GM21367 (cell line): Measurements from ENCODE around the gene CADM2.

Experiments used
- ATAC-seq: cut with Tn5 transposase; IDR thresholded peaks from one replicate; pipeline ENCODE4 v1.9.1; 2021; ENCODE audit not compliant: unreplicated experiment

The CADM2 gene

DNA sequence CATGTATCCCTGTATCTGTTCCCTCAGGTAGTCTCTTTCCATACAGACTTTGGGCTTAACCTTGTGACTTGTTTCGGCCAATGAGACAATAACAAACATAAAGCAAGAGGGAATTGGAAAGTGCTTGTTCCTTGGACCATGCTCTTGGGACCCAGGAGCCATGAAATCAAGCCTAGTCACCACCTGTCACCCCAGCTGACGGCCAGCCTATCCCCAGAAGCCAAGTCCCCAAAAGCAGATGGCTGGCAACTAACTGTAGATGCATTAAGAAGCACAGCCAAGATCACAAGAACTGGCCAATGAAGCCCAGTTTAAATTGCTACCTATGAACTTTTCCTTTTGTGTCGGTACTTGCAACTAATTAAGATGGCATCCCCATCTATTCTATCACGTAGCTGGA, 822.0 kb downstream of the CADM2 start:
- no peak for ATAC-seq

DNA sequence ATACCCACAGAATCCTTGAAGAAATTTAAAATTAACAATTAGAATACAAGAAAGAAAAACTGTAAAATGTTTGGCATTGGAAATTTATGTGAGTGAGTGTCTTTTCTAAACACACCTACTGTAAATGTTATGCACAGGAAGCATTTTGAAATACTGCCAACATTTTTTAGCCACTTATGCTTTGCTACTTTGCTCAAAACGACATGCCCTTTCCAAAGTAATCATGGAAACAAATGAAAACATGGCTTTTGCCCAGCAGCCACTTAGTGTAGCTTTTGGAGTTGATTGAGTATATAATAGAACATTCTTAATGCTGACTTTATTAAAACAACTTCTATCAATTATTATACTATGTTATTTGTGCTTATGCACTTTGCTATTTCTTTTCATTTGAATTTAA, 823.0 kb downstream of the CADM2 start:
- no peak for ATAC-seq

DNA sequence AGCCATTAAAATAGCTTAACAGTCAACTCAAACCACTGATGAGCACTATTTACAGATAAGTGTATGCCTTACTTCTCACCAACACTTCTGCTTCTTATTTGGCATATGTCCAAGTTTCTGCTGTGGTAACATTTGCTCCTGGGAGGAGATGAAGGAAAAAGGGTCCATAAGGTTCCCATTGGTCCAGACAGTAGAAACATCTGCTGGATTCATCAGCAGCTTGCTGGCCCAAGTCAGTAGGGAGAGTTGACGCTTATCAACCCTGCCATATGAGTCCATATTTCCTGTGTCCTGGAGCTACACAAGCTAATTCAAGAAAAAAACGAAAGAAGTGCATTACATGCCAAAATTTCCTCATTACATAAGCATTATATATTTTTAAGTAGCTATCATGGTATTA, 824.5 kb downstream of the CADM2 start:
- no peak for ATAC-seq

DNA sequence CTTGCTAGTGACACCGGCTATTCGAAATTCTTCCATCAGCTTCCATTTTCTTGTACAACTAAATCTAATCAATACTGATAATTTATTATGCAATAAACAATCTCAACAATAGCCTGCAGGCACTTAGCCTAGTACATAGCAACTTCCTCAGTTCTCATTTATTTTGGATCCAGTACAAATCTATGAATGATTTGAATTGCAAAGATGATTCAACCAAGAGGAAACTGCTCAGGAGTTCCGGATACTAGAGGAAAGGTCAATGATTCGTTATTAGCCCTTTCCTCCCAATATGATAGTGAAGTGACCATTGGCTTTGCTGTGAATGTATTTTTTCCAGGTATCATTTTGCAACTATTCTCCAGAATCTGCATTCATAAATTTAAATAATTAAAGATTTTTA, 827.0 kb downstream of the CADM2 start:
- no peak for ATAC-seq

DNA sequence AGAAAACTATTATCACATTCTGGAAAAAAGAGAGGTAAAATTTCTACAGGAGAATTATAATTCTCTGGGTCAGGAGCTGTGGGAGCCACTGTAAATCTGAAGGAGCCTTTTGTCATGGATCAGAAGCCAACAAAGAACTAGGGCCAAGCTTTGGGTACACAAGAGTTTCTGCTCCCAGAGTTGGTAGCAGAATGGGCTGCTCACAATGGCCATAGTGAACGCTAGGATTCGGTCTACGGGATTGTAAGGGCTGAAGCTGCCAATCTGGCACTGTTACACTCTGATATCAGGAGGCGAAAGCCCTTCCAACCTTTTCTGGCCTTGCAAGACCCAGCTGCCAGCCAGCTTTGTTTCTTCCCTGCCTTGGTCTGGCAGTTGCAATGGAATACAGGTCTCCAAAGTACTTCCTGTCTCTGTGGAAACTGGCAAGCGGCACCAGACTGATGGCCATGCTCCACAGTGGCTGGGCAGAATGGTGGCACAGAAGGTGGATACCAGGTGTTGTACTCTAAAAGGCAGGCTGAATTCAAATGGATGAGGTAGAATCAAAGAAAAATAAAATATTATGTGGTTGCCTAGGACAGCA, 831.7 kb downstream of the CADM2 start:
- no peak for ATAC-seq

DNA sequence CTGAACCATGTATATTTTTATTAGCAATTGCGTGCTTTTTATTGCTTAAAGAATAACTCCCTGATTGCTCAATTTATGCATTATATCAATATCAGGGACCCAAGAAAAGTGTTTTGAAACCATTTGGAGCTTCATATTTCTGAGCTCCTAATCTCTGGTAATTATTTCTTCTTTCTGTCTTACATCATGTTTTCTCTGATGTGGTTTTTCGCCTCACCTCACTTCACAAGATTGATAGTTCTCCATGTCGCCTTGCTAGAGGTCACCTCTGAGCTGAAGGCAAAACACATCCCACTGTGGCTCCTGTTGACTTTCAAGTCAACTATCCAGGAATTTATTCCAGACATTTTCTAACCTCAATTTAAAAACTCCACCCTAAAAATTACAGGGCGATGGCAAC, 837.4 kb downstream of the CADM2 start:
- ATAC-seq: no peak

DNA sequence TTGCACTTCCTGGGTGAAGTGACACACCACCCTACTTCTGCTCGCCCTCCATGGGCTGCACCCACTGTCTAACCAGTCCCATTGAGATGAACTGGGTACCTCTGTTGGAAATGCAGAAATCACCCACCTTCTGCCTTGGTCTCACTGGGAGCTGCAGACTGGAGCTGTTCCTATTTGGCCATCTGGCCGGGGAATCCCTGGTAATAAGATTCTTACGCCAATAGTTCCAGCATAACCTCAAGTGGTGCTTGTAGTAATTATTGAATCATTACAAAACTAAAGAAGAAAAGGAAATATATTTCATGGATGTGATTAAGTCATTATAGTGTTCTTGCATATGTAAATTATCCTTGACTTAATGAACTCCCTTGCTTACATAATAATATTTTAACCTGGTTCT, 841.9 kb downstream of the CADM2 start:
- no peak for ATAC-seq

DNA sequence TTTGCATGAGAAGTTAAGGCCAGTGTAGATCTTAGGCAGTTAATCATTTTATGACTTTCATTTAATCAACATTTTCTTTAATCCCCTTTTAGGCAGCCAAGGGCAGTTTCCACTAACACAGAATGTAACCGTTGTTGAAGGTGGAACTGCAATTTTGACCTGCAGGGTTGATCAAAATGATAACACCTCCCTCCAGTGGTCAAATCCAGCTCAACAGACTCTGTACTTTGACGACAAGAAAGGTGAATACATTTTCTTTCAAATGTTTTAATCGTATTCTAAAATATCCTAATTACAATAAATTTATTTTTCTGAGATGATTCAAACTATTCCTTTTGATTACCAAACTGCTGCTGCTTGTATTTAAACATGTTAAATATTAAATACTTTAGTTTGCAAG, 843.2 kb downstream of the CADM2 start:
- ATAC-seq: no peak

DNA sequence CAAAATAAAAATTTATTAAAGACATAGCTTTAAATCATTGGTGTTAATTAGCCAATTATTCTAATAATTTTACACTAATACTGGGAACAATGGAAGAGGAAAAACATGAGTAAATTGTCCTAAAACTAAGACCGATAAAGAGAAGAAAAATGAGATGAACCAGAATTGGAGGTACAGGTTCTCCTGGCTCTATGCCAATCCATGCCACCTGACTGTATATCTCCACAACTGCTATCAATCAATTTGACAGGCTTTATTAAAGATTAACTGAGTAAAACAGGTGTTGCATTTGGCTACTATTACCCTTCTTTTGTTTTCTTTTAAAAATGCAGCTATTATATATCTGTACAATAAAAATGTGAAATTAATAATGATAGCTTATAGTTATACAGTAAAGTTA, 850.0 kb downstream of the CADM2 start:
- no peak for ATAC-seq

DNA sequence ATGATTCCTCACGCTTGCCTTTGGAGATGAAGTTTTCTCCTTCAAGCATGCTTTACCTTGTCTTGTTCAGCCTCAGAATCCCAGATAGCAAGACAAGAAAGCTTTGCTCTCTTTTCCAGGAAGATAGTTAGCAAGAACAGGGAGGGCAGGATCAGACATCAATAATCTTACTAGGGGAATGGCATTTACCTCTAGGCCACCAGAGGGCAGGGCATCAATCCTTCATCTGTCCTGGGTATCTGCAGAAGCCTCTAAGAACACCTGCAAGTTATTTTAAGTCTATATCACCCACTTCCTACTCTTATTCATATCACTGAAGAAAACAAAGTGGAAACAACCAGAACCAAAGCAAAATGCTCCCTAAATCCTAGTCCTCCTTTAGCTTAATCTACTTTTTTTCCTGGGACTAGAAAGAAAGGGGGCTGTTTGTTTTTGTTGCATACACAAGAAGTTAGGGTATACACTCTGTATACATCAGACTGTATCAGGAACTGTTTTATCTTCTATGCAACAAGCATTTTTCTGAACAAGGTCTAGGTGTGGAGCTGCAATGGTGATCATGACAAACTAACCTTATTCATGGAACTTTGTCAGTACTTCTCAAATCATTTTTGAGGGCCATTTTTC, 862.5 kb downstream of the CADM2 start:
- peak; percentile 60 for ATAC-seq

DNA sequence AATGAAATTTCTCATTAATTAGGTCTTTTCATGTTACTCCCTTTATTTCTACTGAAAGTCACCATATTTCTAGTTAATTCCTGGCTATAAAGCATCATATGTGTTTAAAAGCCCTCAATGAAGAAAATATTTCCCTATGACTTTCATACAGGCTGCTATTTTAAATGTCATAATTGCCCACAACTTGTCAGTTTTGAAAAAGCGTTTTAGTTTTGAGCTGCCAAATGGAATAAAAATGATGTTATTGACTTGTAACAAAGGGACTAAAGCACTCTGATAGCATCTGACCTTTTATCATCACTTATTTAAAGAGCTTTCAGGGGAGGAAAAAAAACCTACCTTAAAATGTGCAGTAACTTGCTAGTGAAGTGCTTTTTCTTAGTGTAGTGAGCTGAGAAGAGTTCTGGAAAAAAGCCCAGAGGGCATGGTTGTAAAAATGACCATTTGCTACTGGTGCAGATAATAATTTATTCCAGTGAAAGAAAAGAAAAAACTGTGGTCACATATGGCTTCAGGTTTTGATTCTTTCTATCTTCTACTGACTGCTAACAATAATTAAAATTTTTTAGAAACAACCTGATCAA, 877.2 kb downstream of the CADM2 start:
- ATAC-seq: no peak

DNA sequence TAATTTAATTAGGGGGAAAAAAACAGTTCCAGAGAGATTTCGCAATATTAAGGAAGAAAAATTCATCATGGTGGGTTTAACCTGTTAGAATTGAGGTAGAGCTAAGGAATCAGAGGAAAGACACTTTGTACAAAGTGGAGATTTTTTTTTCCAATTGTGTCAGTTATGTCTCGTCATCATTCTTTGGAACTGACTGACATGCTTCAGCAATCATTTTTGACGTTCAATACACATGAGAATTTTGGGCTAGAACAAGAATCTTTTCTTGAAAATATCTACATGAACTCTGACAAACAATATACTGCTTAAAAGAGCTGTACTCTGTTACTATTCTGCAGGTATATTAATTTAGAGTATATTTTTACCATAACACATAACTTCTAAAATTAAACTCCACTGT, 878.6 kb downstream of the CADM2 start:
- ATAC-seq: no peak

DNA sequence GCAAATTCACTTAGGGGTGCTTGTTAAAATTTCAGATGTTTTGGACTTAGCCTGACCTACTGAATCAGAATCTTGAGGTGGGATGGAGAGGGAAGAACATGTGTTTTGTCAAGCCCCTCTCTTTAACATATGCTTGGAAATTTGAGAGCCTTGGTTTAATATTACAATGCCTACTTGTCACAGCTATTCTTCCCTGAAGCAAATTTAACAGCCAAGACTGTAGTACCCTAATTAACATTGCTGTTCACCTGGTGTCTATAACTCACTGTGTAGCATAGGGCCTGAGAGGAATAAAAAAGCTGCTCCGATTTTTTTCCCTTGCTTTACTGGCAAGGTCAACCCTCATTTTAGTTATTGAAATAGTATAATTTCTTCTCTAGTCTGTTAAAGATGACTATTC, 880.1 kb downstream of the CADM2 start:
- no peak for ATAC-seq

DNA sequence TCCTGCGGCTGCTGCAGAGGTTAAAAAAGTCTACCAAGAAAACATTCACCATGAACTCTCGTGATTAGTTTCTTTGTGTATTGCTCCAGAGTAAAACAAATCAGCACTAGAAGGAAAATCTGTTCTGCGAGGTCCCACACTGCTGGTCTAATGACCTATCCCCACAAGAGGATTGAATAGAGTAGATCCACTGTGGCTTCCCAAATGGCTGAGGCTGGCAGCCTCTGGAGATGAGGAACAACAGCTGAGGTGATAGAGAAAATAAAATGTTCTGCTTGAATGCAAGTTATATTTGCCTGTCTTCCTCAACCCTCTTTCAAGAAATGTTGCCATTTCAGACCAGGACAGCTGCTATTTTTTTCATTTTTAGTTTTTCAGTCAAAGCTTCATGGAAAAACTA, 883.3 kb downstream of the CADM2 start:
- no peak for ATAC-seq

DNA sequence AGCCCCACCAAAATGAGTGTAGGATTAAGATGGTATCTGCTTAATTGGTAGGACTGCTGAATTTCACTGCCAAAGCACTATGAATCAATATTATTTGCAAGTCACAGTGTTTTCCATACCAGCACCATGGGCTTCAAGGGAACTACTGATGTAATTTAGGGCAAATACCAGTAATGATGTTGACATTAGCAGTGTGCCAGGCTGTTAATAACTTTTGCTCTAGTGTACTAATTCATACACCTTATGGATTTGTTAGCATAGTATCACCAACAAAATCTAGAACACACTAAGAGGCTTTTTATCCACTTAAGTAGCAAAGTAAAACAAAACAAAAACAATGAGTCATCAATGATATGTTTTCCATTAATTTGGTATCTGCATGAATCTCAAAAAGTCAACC, 888.2 kb downstream of the CADM2 start:
- ATAC-seq: no peak

DNA sequence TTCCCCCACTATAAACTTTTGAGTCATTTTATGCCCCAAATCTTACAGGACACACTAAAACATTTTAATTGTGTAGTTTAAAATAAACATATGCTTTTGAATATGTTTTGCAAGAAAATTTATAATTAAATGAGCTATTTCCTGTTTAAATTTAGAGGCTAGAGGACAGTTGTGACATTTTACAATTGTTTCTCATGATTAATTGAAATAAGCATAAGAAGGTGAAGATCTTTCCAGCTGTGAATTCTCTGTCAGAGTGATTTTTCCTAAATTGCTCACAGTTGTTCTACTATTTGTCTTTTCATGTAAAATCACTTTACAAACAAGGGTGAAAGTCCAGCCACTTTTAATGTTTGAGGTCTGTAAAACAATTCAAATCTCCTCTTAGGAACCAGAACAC, 892.3 kb downstream of the CADM2 start:
- ATAC-seq: no peak

DNA sequence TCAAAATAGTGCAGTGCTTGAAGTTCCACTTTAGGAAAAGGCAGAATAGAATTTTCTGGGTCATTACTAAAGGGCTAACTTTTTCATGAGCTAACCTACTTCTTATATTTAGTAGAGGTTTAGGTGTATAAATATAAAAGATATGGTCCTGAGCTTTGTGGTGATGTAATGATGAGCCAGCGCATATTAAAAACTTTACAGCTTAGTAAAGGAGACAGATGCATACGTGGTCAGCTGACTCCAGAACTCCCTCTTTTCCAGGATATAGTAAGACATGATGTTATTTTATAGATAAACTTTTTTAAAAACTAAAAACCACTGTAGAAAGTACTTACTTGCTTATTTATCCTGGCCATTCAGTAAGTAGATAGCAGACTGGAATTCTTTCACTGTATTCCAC, 895.0 kb downstream of the CADM2 start:
- ATAC-seq: no peak

DNA sequence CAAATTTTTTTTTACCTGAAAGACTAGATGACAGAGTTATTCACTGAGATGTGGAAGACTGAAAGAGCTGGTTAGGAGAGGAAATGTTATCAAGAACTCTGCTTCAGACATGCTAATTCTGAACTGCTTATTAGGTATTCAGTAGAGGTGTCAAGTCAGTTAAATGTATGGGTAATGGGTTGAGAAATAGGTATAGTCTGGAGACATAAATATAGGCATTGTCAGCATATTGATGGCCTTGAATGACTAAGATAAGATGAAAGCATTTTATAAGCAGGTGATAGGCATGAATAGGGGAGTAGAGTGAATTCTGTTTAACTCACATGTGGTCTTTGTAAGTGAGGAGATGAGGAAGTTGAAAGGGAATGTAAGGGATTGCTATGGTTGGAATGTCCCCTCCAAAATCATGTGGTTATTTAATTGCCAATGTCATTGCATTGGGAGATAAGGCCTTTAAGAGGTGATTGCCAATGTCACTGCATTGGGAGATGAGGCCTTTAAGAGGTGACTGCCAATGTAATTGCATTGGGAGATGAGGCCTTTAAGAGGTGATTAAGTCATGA, 904.2 kb downstream of the CADM2 start:
- ATAC-seq: no peak

DNA sequence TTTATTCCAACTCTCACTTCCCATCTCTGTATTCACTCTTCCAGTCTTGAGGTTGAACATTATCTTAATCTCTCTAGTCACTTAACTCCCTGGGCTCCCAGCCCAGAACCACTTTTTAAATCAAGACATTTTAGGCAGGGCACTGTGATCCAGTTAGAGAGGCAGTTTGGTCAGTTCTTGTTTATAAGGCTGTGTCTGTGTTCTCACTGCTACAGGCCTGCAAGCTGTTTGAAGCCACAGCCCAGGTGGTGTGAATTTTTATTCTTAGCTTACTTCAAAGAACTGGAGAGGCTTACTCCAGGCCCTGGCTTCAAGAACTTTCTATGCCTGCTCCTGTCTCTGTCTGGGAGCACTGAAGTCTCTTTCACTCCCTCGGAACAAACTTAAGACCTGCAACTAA, 906.1 kb downstream of the CADM2 start:
- ATAC-seq: no peak

DNA sequence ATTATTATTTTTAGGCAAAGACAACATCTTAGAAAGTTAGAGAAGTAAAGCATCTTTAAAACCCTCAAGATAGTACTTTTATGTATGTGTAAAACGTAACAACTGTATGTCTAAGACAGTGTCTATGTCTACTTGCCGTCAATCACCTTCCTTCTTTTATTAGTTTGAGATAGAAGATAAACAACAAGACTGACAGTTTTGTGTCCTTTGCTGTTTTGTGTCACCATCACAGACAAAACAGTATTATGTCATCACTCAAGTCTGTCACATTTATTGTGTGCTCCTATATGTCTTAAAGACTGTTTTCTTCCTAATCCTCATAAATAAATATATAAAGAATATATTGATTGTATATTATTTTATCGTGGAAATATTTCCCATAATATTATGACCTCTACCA, 908.3 kb downstream of the CADM2 start:
- ATAC-seq: no peak

DNA sequence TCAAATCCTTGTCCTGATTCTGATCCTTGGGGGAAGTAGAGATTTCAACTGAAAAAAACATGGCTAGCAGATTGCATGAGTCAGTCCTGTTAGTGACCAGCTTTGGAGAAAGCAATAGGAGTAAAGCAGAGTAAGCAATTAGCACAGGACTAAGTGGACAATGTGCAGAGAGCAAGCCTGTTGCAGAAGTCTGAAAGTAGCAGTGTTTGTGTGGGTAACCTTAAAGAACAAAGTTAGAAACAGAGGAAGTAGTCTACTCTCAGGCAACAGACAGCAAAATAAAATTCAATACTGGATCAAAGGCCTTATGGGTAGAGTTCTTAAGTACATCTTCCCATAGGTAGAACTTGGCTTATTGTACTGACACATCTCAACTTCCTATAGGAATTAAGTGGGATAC, 916.8 kb downstream of the CADM2 start:
- no peak for ATAC-seq

DNA sequence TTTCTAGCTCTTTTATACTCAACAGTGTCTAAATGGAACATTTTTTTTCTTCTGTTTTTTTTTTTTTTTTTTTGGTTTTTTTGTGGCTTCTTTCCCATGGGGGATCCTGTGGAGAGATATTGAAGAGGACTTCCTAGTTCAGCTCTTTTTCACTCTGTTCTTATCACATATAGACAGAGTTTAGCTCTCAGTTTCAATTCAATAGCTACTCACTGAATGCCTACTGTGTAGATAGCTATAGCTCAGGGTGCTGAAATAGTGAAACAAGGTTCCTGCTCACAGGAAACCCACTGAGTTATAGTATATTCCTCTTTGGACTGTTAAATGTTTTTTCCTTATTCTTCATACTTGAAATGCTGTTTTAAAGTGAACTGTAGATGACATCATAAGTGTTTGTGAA, 918.8 kb downstream of the CADM2 start:
- no peak for ATAC-seq
